IPS-NIHi7 (cell line): ENCODE data around the gene TSNAXIP1.
A peak's percentile ranks its signal among the peaks of the same experiment; 100 is the strongest.

Experiments
- DNase-seq: peaks from one replicate; pipeline ENCODE4 v3.0.0; 2012; ENCODE audit warnings: mixed read lengths; ENCODE audit errors: extremely low spot score

The TSNAXIP1 gene, protein sequence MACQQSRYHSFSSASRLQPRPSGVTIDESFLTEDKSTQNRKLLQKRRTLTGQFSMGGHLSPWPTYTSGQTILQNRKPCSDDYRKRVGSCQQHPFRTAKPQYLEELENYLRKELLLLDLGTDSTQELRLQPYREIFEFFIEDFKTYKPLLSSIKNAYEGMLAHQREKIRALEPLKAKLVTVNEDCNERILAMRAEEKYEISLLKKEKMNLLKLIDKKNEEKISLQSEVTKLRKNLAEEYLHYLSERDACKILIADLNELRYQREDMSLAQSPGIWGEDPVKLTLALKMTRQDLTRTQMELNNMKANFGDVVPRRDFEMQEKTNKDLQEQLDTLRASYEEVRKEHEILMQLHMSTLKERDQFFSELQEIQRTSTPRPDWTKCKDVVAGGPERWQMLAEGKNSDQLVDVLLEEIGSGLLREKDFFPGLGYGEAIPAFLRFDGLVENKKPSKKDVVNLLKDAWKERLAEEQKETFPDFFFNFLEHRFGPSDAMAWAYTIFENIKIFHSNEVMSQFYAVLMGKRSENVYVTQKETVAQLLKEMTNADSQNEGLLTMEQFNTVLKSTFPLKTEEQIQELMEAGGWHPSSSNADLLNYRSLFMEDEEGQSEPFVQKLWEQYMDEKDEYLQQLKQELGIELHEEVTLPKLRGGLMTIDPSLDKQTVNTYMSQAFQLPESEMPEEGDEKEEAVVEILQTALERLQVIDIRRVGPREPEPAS

DNA sequence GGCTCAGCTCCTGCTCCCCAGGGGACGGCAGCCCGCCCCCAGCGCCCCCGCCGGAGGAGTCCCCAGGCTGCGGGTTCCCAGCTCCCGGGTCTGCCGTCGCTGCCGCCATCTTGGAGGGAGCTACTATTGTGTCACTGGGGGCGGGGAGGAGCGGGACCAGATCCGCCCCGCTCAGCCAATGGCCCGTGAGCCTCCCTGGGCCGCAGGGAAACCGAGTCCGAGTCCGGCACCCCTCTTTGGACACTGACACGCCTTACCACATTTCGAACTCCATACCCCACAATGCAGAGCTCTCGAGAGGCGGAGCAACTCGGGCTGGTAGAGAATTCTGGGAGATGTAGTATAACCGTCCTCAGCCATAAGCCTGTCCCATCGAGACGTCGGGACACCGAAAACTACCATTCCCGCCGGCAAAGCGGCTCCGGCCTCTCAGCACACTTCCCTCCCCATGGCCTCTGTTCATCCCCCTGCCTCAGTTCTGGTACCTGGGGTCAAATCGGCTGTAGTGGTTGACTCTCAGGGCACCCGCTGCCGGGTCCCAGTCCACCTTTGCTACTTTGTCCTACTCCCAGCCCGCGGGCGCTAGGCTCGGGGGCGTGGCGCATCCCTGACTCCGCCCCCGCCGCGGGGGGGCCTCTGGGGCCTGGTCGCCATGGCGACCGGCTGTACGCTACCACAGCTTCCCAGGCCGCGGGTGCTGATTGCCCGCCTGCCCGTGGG lies at the start of gene TSNAXIP1, which contains the start of gene RANBP10:
Gene TSNAXIP1, plus strand, starts transcription at position 462 of the 720 bp plus-strand sequence. CDS start 261 bp downstream, outside the sequence.
Gene RANBP10, minus strand, starts transcription at position 133 of the 720 bp plus-strand sequence. Its CDS starts 24 bp downstream, at position 109.
- peak; percentile 99 for DNase-seq

DNA sequence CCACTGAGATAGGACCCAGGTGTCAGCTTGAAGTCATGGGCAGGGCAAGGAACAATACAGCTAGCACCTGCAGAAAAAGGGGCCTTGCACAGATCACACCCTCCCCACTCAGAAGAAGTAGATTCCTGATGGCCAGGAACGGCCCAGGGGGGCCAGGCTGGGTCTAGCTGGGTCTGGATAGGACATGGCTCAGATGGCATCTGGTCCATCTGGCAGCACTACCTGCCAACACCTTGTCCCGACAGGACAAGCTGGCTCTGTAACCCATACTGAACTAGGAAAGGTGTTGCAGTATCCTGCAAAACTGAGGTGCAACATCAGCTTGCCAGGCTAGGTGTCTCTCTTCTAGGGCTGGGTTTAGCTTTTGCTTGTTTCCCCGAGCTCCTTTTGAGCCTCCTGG lies 48.7 kb upstream of the TSNAXIP1 start:
- DNase-seq = no peak

DNA sequence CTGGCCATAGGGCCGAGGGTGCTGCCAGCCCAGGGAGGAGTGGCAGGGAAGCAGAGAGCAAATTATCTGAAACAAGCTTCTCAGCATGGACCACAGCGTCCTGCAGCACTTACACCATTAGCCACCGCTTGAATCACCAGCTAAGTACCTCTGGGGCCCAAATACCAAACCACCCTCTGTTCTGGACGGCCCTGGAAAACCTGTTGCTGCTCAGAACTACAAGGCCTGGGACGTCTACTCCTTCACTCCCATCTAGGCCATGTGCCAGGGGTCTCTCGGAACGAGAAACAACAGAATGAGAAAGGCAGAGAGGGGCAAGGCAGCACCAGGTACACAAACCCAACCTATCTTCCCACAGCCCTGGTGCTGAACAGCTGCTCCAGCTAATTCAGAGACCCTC lies 47.7 kb upstream of the TSNAXIP1 start:
- DNase-seq = no peak

DNA sequence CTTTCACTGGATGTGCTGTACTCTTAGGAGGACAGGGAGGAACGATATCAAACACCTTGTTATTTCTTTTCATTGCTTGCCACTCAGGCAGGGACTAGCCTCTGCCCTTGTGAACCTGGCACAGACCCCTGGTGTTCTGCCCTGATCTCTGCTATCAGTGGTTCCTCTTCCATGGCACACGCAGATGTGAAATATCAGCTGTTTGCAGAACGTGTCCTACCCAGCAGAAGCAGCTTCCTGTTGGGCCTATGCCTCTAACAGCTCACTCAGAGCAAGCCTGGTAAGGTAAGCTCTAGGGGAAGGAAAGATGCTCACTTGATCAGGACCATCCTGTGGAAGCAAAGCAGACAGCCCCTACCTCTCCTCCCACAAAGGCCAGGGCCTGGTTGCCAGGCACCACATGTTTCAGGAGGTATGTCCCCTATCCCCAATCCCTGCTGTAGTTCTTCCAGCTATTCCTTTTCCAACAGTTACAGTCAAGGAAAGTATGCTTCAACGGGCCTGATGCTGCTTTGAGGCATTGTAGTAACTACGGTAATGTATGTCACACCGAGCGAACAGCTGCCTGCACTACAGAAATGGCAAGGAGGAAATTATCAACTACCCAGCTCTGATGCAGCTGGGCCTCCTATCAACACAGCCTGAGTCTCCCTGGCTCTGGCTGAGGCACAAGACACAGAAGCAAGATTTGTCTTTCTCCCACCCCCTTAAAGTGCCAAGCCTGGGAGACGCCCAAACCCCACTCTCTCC lies 46.3 kb upstream of the TSNAXIP1 start:
- no peak for DNase-seq

DNA sequence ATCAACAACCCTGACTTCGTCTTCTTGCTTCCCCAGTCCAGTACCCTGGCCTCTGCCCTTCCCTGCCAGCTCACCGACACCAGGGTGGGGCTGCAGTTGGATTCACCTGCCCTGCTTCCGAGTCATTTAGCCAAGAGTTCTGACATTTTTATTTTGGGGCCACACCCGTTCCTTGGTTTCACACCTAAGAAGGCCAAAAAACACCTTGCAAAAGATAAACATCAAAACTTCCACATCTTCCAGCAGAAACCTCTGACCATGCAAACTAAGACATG lies 45.8 kb upstream of the TSNAXIP1 start:
- DNase-seq = no peak

DNA sequence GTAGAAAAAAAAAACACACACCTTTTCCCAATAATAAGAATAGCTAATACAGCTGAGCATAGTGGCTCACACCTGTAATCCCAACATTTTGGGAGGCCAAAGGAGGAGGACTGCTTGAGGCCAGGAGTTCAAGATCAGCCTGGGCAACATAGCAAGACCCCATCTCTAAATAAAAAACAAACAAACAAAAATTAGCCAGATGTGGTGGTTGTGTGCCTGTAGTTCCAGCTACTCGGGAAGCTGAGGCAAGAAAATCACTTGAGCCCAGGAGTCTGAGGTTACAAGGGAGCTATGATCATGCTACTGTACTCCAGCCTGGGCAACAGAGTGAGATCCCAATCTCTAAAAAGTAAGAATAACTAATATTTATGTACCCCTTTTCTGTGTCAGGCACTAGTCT lies 44.8 kb upstream of the TSNAXIP1 start:
- DNase-seq = no peak

DNA sequence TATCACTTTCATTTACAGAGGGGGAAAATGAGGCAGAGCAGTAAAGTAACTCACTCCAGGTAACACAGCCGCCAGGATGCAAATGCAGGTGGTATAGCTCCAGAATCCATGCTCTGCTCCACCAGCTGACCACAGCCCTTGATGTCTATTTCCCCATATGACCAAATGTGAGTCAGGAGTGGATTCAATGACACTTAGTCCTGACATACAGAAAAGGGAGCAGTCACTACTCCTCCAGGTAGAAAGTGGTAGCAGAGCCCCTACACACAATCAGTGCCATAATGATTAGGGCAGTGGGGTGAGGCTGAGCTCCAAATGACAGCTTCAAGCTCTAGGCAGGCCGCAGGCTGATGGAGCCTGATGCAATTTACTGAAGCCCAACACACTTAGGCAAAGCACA lies 44.3 kb upstream of the TSNAXIP1 start:
- DNase-seq = no peak

DNA sequence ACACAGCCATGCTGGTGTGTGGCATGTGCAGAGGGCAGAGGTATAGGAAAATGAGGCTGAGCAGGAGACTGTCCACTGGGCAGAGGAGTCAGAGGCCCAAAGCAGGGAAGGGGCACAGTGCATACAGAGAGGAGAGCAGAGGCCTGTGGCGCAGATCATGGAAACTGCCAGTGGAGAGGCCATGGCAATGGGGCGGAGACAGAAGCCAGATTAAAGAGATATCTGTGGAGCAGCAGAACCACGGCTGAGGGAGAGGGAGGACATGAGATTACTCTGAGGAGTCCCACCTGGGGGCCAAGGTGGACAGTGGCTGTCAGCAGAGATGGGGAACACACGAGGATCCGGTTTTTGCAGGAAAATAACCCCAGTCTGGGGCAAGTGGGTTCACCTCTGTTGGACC lies 43.6 kb upstream of the TSNAXIP1 start:
- DNase-seq = no peak

DNA sequence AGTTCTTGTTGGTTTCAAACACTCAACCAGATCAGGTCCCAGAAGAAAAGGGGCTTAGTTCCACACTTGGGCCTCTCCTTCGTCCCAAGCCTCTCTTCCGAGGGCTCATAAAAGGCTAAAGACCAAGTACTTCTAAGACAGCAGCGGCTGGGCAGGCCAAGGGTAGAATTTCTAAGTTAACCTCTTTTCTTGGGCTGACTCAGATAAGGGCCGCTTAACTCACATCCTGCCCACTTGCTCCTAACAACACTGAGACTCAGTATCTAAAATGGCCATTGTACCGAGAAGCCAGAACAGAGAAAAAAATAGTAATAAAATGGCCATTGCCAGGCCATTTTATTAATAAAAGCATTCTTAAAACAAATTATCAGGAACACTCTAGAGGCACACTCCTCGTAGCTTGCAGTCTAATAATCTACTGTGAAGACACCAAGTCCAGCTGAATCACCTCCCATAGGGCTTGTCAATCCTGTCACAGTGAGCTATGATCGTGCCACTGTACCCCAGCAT lies 42.5 kb upstream of the TSNAXIP1 start:
- no peak for DNase-seq

DNA sequence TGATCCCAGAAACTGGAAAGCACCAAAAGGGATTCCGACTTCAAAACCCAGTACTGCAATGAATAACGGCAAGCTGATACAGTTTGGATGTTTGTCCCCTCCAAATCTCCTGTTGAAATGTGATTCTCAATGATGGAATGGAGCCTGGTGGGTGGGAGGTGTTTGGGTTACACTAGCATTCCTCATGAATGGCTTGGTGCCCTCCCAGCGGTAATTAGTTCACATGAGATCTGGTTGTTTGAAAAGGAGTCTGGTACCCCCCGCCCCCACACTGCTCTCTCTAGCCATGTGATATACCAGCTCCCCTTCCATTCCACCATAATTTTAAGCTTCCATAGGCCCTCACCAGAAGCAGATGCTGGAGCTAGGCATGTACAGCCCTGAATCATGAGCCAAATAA lies 40.4 kb upstream of the TSNAXIP1 start:
- DNase-seq = no peak

DNA sequence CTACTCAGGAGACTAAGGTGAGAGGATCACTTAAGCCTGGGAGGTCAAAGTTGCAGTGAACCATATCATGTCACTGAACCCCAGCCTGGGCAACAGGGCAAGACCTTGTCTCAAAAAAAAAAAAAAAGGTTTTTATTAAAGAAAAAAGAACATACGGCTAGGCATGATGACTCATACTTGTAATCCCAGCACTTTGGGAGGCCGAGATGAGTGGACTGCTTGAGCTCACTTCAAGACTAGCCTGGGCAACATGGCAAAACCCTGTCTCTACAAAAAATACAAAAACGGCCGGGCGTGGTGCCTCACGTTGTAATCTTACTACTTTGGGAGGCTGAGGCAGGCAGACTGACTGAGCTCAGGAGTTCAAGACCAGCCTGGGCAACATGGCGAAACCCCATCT lies 38.7 kb upstream of the TSNAXIP1 start:
- no peak for DNase-seq

DNA sequence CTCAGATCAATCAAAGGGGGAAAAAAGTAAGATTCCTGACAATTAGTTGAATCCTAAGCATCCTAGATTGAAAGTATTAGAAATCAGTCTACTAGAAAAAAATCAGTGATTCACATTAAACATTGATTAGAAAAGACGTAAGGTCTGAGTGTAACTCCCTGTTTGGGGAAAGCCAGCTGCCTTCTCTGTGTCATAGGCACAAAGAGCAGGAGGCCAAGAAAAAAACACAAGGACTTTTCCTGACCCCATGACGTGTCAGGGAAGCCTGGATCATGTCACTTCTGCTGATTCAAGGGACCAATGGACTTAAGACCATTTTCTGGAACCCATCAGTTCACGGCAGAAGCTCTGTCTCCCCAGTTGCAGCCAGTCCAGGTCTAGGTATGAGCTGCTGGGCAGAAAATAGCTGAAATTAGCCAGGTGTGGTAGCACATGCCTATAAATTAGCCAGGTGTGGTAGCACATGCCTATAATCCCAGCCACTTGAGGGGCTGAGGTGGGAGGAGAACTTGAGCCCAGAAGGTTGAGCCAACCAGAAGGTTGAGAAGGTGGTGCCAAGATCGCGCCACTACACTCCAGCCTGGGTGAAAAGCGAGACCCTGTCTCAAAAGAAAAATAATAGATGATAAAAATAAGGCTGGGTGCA lies 36.2 kb upstream of the TSNAXIP1 start:
- no peak for DNase-seq

DNA sequence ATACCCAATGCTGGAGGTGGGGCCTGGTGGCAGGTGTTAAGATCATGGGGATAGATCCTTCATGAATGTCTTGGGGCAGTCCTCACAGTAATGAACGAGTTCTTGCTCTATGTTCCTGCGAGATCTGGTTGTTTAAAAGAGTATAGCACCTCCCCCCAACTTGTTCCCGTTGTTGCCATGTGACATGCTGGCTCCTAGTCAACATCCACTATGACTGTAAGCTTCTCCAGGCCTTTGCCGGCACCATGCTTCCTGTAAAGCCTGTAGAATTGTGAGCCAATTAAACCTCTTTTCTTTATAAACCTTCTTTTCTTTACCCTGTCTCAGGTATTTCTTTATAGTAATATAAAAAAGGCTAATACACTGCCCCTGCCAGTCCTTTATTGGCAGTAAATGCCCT lies 33.6 kb upstream of the TSNAXIP1 start:
- no peak for DNase-seq

DNA sequence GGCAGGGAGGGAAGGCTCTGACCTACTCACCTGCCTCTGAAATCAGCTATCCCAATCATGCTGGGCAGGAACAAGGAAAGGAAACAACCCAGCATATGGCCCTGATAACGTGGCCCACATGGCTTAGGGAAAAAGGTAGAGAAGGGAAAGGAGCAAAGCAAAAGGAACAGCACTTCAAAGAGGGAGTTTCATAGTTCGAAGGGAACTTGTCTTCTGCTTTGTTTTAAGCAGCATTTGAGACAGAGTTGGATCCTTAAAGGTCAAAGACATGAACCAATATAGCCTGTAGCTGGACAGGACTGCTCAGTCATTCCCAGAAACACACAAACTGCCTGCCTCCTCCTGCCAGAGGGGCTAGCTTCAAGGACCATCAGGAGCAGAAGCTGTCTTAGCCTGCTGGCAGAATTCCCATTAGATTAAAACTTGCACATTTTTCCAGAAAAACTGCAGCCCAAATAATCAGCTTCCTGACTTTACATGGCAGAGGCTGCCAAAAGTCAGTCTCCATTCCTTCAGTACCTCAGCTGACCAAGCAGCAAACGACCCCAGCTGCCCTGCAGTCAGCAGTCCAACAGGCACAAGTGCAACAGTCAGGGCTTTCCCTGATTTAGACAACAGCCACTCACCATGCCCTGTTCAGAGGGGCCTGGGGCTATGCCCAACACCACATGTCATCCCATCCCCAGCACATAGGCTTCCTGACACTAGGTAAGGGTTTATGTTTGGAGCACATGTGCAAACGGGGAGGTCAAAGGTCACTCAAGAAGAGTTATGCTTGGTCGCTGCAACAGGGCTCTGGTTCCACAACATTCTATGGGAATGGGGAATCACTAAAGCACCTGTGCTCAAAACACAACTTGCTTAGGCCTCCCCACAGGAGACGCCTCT lies 32.9 kb upstream of the TSNAXIP1 start:
- no peak for DNase-seq

DNA sequence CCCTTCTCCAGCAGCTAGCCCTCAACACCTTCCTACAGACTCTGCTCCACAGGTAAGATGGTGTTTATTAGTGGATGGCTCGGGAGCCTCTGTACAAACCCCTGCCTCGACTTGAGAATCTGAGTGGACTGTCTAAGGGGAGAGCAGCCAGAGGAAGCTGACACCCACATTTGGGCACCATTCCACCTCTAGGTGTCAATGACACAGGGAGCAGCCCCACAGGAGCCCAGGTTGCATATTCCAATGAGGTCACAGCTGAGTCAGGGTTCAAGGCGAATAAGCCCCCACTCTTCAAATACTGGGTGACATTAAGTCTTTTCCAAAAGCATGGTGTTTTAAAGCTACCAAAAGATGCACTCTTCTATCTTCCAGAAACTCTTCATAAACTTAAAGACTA lies 32.2 kb upstream of the TSNAXIP1 start:
- DNase-seq = no peak

DNA sequence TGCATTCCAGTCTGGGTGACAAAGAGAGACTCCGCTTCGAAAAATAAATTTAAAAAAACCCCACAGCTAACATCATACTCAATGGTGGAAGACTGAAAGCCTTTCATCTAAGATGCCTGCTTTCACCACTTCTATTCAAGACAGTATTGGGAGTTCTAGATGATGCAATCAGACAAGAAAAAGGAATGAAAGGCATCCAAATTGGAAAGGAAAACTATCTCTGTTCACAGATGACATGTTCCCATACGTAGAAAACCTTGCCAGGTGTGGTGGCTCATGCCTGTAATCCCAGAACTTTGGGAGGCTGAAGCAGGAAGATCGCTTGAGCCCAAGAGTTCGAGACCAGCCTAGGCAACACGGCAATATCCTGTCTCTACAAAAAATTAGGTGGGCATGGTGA lies 31.4 kb upstream of the TSNAXIP1 start:
- DNase-seq = no peak

DNA sequence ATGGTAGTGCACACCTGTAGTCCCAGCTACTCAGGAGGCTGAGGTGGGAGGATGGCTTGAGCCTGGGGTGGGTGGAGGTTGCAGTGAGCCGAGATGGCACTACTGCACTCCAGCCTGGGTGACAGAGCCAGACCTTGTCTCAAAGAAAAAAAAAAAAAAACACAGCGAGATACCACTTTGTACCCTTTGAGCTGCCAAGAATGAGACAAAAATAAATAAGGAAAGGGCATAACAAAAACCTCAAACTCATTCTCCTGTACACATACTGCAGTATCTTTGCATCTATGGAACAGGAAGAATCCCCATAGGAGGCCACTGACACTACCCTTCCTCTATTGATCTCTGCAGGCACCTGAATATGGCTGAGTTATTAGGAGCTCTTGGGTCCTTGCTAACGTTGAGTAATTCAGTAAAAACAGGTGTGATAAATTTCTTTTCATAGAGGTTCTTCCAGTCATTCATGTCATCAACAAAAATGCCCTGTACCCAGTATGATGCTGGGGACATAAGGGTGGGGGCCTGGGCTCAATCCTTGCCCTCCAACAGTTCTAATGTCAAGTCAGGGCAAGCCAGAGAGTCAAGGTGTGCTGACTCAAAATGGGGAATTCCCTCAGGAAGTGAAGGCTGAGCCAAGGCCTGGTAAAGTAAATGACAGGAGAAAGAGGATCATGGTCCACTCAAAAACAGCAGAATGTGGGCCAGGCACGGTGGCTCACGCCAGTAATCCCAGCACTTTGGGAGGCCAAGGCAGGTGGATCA lies 27.3 kb upstream of the TSNAXIP1 start:
- no peak for DNase-seq

DNA sequence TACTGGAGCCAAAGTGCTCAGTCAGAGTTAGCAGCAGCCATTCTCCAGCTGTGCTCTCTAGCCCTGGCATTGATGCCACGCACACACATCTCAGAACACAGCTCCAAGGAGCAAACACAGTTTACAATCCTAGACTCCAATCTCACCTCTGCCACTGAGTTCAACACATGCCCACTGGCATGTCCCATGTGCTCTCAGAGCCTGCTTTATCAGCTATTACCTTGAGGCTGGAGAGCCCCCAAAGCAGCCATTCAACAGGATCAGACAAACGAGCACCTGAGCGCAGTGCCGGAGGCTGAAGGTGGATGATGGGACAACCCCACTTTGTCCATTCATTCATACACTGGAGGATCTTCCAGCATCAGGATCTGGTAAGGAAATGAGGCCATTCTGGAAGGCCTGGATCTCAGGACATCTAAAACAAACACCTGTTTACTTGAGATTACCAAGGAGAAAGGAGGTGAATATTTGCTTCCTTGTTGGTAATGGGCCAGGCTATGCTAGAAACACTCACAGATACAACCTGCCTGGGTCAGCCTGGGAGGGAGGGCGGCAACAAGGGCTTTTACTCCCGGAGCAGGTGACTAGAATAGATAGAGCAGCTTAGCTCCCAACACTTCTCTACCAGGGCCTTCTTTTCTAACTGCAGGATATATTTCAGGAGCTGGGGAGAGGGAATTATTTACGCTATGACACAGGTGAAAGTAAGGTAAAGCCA lies 25.7 kb upstream of the TSNAXIP1 start:
- DNase-seq = no peak

DNA sequence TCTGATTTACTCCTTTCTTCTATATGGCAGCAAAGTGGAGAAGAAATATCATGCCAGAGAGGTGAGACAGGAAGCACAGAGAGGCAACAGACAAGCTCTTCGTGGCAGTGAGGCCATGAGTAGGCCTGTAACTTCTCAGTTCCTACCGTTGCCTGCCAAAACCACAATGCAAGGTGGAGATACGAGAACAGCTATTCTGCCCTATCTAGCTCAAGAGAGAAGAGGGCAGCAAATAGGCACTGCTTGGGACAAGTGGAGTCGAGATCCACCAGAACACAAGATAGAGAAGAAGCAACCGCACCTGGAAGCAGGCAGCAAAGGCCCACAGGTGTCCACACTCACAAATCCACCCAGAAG lies 25.1 kb upstream of the TSNAXIP1 start:
- no peak for DNase-seq
